C1 segment of cervical spinal cord (tissue), 14 donors: Measurements from ENCODE around the gene KRT28.
A peak's percentile ranks its signal among the peaks of the same experiment; 100 is the strongest.

ENCODE experiments used
- DNase-seq, 14 donors: peaks; one replicate each; lab custom pipeline; 2025; lab: John Stamatoyannopoulos, UW

KRT28 gene

GRCh38 chr17:40799859-40800258, at the start of gene KRT28:
Gene KRT28, minus strand, starts transcription at chr17:40799959. Its CDS starts 66 bp downstream, at chr17:40799893.
- no peak for DNase-seq

- no peak for DNase-seq
These were observed 49.0 kb upstream of the KRT28 start for GRCh38 chr17:40848583-40849235.

- no peak for DNase-seq
These were observed 46.9 kb upstream of the KRT28 start for GRCh38 chr17:40846515-40847144.

GRCh38 chr17:40844671-40845107, 44.9 kb upstream of the KRT28 start:
- no peak for DNase-seq

GRCh38 chr17:40843242-40843641, 43.5 kb upstream of the KRT28 start:
- no peak for DNase-seq

GRCh38 chr17:40841246-40841645, 41.5 kb upstream of the KRT28 start:
- DNase-seq: no peak

- DNase-seq: no peak
These were observed 39.4 kb upstream of the KRT28 start for GRCh38 chr17:40839194-40839593.

- DNase-seq: no peak
These were observed 36.3 kb upstream of the KRT28 start for GRCh38 chr17:40836020-40836419.

- no peak for DNase-seq
These were observed 34.1 kb upstream of the KRT28 start for GRCh38 chr17:40833882-40834281.

- no peak for DNase-seq
These were observed 33.1 kb upstream of the KRT28 start for GRCh38 chr17:40832840-40833239.

- no peak for DNase-seq
These were observed 30.5 kb upstream of the KRT28 start for GRCh38 chr17:40830085-40830776.

- DNase-seq: no peak
These were observed 28.8 kb upstream of the KRT28 start for GRCh38 chr17:40828454-40829044.

GRCh38 chr17:40827746-40828453, 28.1 kb upstream of the KRT28 start:
- DNase-seq: no peak

GRCh38 chr17:40825599-40825998, 25.8 kb upstream of the KRT28 start:
- no peak for DNase-seq

- no peak for DNase-seq
These were observed 24.5 kb upstream of the KRT28 start for GRCh38 chr17:40824015-40824832.

- no peak for DNase-seq
These were observed 22.5 kb upstream of the KRT28 start, which contains the start of gene KRT10 for GRCh38 chr17:40822132-40822812. Gene KRT10, minus strand, starts transcription at chr17:40822614. Its CDS starts 29 bp downstream, at chr17:40822585.

- DNase-seq: no peak
These were observed 21.8 kb upstream of the KRT28 start for GRCh38 chr17:40821536-40821935.

- DNase-seq: no peak
These were observed 20.6 kb upstream of the KRT28 start for GRCh38 chr17:40820228-40820838.

GRCh38 chr17:40819528-40820125, 19.9 kb upstream of the KRT28 start:
- peak in 1 of 14 donors; percentile 13 for DNase-seq
